ENCODE data around the gene TMEM120B. TPM values are rescaled to one million over a fixed set of nuclear protein-coding genes. Genes with fewer than 3 reads are reported as not detected.

TMEM120B gene
- total RNA-seq, 1 experiment from 2014 or later: 15.5 TPM

DNA sequence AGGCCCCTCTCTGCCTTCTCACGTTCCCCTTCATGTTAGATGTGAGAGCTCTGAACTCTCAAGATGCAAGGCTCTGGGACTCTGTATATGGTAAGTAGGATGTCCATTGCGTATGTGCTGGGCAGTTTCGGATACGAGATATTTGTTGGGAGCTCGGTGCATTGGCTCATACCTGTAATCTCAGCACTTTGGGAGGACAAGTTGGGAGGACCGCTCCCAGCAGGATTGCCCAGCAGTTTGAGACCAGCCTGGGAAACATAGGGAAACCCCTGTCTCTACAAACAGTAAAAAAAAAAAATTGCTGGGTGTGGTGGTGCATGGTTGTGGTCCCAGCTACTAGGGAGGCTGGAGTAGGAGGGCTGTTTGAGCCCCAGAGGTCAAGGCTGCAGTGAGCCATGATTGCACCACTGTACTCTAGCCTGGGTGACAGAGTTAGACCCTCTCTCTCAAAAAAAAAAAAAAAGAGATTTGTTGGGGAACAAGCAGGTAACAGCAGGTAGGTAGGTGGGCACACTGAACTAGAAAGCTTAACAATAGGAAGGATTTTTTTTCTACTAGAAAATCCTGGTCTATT, 3.4 kb downstream of the TMEM120B start:
- no peaks in the 10 kb centered on the region for H3K27me3 Mint-ChIP-seq (ENCODE audit: insufficient read depth, unreplicated experiment)
- DNase-seq: no peak
- no peak overlapping the region for H3K4me3 Mint-ChIP-seq (ENCODE audit: unreplicated experiment)

DNA sequence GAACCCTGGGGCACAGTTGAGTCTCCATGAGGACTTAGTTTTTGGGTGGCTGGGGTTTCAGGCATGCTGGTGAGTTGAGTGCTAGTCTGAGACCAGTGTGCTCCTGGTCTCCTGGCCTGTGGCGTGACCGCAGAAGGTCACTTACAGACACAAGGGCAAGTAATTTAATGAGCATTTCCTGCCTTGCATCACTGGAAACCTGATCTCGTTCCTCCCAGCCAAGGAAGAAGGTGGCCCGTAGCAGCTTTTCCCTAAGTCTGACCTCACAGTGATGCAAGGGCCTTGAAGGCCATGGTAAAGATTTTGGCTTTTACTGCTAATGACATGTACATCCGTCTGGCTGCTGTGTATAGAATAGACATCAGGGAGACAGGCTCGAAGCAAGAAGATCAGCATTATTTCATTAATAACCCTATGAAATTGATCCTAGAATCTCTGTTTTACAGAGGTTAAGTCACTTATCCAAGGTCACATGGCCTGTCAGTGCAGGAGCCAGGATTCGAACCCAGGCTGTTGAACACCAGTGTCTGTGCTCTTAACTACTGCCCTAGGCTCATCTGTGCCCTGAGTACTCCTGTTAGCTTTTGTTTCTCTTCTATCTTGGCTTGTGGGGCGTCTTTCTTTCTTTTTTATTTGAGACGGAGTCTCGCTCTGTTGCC, 4.6 kb downstream of the TMEM120B start:
- TF ChIP-seq, protein P1, sequence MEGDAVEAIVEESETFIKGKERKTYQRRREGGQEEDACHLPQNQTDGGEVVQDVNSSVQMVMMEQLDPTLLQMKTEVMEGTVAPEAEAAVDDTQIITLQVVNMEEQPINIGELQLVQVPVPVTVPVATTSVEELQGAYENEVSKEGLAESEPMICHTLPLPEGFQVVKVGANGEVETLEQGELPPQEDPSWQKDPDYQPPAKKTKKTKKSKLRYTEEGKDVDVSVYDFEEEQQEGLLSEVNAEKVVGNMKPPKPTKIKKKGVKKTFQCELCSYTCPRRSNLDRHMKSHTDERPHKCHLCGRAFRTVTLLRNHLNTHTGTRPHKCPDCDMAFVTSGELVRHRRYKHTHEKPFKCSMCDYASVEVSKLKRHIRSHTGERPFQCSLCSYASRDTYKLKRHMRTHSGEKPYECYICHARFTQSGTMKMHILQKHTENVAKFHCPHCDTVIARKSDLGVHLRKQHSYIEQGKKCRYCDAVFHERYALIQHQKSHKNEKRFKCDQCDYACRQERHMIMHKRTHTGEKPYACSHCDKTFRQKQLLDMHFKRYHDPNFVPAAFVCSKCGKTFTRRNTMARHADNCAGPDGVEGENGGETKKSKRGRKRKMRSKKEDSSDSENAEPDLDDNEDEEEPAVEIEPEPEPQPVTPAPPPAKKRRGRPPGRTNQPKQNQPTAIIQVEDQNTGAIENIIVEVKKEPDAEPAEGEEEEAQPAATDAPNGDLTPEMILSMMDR (IDR thresholded peaks at IDR 0.05; ENCODE audit: insufficient read depth in 1 of 2, low read depth in 1 of 2, low read length in 1 of 2, severe bottlenecking in 1 of 2, unreplicated experiment in 1 of 2): no peak
- peaks cover 8% of the 10 kb centered on the region; the same call in 1 of the 2 replicates for H3K4me1 ChIP-seq
- H3K9me3 ChIP-seq: no peaks in the 10 kb centered on the region
- no peak overlapping the region for H3K4me3 Mint-ChIP-seq (ENCODE audit: unreplicated experiment)
- peaks cover under 1% of the 10 kb centered on the region for H3K4me1 Mint-ChIP-seq (ENCODE audit: low read depth, unreplicated experiment)
- no peak overlapping the region for H3K4me3 ChIP-seq (ENCODE audit: low read depth, low read length)
- DNase-seq: no peak
- H3K27me3 Mint-ChIP-seq (ENCODE audit: insufficient read depth, unreplicated experiment): no peaks in the 10 kb centered on the region
- POLR2A ChIA-PET: no interaction called here
- H3K27me3 ChIP-seq (replicated peaks; ENCODE audit: control insufficient read depth, insufficient read depth, low read length): no peaks in the 10 kb centered on the region
- H3K27ac Mint-ChIP-seq (ENCODE audit: unreplicated experiment): no peak overlapping the region
- CTCF ChIA-PET: no interaction called here
- intact Hi-C loops (cut with micrococcal nuclease; ENCODE audit: unreplicated experiment): no loop called here
- no peaks in the 10 kb centered on the region for H3K36me3 ChIP-seq (ENCODE audit: control insufficient read depth, insufficient read depth, low read length)
- H3K36me3 Mint-ChIP-seq (ENCODE audit: insufficient read depth, unreplicated experiment): peaks cover 27% of the 10 kb centered on the region
- no TSS peak for BruUV-seq (replicated peaks)
- no peaks in the 10 kb centered on the region for H3K9me3 Mint-ChIP-seq (ENCODE audit: unreplicated experiment)

More for the DNA sequence above, 3.4 kb downstream of the TMEM120B start:
- Histone ChIP-seq H3K4me1 (peaks cover 13% of the 10 kb centered on the region; the same call in 1 of the 2 replicates), H3K9me3 (peaks cover 2% of the 10 kb centered on the region), H3K36me3 (ENCODE audit: control insufficient read depth, insufficient read depth, low read length) (no peaks in the 10 kb centered on the region), H3K4me3 (ENCODE audit: low read depth, low read length) (no peak overlapping the region), H3K27me3 (replicated peaks; ENCODE audit: control insufficient read depth, insufficient read depth, low read length) (no peaks in the 10 kb centered on the region)
- Mint-ChIP-seq H3K9me3 (ENCODE audit: unreplicated experiment) (no peaks in the 10 kb centered on the region), H3K4me1 (ENCODE audit: low read depth, unreplicated experiment) (peaks cover 7% of the 10 kb centered on the region), H3K36me3 (ENCODE audit: insufficient read depth, unreplicated experiment) (peaks cover 35% of the 10 kb centered on the region), H3K27ac (ENCODE audit: unreplicated experiment) (no peak overlapping the region)
- no TSS peak for BruUV-seq (replicated peaks)
- CTCF ChIA-PET: no interaction called here
- TF ChIP-seq, protein P1 (IDR thresholded peaks at IDR 0.05; ENCODE audit: insufficient read depth in 1 of 2, low read depth in 1 of 2, low read length in 1 of 2, severe bottlenecking in 1 of 2, unreplicated experiment in 1 of 2): no peak
- intact Hi-C loops (cut with micrococcal nuclease; ENCODE audit: unreplicated experiment): no loop called here
- POLR2A ChIA-PET: no interaction called here

DNA sequence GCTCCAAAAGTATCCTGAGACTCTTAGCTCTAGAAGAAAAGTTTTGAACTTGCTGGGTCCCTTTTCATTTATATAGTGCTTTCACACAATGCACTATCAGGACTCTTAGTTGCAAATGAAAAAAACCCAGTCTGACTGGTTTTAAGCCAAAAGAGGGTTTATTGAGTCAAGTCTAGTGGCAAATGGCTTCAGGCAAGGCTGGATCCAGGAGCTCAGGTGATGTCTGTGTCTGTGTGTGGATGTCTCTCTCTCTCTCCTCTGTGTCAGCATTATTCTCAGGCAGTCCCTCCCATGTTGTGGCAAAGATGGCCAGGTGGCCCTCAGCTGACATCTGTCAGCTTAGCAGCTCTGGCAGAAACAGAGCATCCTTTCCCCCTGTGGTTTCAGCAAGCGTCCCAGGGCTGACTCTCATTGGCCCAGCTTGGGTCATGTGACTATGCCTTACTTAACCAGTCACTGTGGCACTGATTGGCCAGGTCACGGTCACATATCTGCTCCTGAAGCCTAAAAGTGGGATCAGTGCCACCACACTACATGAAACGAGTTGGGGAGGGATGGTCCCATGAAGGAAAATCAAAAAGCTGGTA, 6.2 kb downstream of the TMEM120B start:
- intact Hi-C loops (cut with micrococcal nuclease; ENCODE audit: unreplicated experiment): no loop called here
- H3K4me3 Mint-ChIP-seq (ENCODE audit: unreplicated experiment): no peak overlapping the region
- H3K36me3 Mint-ChIP-seq (ENCODE audit: insufficient read depth, unreplicated experiment): peaks cover 20% of the 10 kb centered on the region
- H3K27me3 Mint-ChIP-seq (ENCODE audit: insufficient read depth, unreplicated experiment): no peaks in the 10 kb centered on the region
- DNase-seq: no peak
- Histone ChIP-seq H3K4me1 (peaks cover 3% of the 10 kb centered on the region; the same call in 1 of the 2 replicates), H3K27me3 (replicated peaks; ENCODE audit: control insufficient read depth, insufficient read depth, low read length) (no peaks in the 10 kb centered on the region), H3K36me3 (ENCODE audit: control insufficient read depth, insufficient read depth, low read length) (no peaks in the 10 kb centered on the region), H3K9me3 (no peaks in the 10 kb centered on the region), H3K4me3 (ENCODE audit: low read depth, low read length) (no peak overlapping the region)
- POLR2A ChIA-PET: interaction anchor here (0.5 kb wide), 1 partner anchor 561 kb away, joined by 3 read pairs; no protein-coding TSS in a partner anchor
- CTCF ChIA-PET: no interaction called here
- H3K4me1 Mint-ChIP-seq (ENCODE audit: low read depth, unreplicated experiment): no peaks in the 10 kb centered on the region
- BruUV-seq (replicated peaks): no TSS peak
- H3K9me3 Mint-ChIP-seq (ENCODE audit: unreplicated experiment): no peaks in the 10 kb centered on the region
- no peak overlapping the region for H3K27ac Mint-ChIP-seq (ENCODE audit: unreplicated experiment)
- TF ChIP-seq, protein P1 (IDR thresholded peaks at IDR 0.05; ENCODE audit: insufficient read depth in 1 of 2, low read depth in 1 of 2, low read length in 1 of 2, severe bottlenecking in 1 of 2, unreplicated experiment in 1 of 2): no peak
